Measurements from ENCODE around the gene TRIM52. TPM values are rescaled to one million over a fixed set of nuclear protein-coding genes. Genes with fewer than 3 reads are reported as not detected.

Gene TRIM52
- polyA plus RNA-seq, 1 donor from 2014 or later: 42.0 TPM

DNA sequence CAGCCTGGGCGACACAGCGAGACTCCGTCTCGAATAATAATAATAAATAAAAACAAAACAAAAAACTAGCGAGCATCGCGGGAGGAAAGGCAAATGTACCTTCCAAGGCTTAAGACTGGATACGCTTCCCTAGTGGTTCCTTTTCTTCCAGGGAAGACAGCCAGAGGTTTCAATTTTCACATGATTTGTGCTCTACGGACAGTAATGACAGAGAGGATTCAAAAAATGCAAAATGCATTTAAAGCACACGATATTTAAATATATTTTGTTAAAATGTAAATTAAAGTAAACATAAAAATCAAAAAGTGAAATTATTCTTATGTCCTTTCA, 42.2 kb downstream of the TRIM52 start:
- Histone ChIP-seq H3K27me3 (ENCODE audit: insufficient read depth, low read depth, low read length) (peaks cover 11% of the 10 kb centered on the region), H3K36me3 (ENCODE audit: insufficient read depth, low read length) (no peaks in the 10 kb centered on the region), H3F3A (ENCODE audit: insufficient read depth, low read length, poor library complexity, severe bottlenecking) (peaks cover 2% of the 10 kb centered on the region), H3K9me3 (ENCODE audit: low read length) (no peaks in the 10 kb centered on the region), H3K79me2 (replicated peaks; ENCODE audit: insufficient read depth, low read length) (no peaks in the 10 kb centered on the region), H3K4me3 (ENCODE audit: low read length) (peak overlapping the region; percentile 73), H3K4me2 (ENCODE audit: low read length) (no peak overlapping the region), H2AFZ (ENCODE audit: low read depth, low read length) (no peak overlapping the region), H4K20me1 (ENCODE audit: insufficient read depth) (no peaks in the 10 kb centered on the region), H3K27ac (ENCODE audit: low read length) (no peak overlapping the region), H3K9ac (ENCODE audit: low read length) (peak overlapping the region; percentile 10), H3K9me2 (ENCODE audit: insufficient read depth, low read length) (no peaks in the 10 kb centered on the region)
- TF ChIP-seq EP300 (conservative IDR thresholded peaks at IDR 0.05; ENCODE audit: poor library complexity, severe bottlenecking): no peak
- TF ChIP-seq SMC3 (conservative IDR thresholded peaks at IDR 0.05; ENCODE audit: poor library complexity): no peak
- TF ChIP-seq, protein P1, sequence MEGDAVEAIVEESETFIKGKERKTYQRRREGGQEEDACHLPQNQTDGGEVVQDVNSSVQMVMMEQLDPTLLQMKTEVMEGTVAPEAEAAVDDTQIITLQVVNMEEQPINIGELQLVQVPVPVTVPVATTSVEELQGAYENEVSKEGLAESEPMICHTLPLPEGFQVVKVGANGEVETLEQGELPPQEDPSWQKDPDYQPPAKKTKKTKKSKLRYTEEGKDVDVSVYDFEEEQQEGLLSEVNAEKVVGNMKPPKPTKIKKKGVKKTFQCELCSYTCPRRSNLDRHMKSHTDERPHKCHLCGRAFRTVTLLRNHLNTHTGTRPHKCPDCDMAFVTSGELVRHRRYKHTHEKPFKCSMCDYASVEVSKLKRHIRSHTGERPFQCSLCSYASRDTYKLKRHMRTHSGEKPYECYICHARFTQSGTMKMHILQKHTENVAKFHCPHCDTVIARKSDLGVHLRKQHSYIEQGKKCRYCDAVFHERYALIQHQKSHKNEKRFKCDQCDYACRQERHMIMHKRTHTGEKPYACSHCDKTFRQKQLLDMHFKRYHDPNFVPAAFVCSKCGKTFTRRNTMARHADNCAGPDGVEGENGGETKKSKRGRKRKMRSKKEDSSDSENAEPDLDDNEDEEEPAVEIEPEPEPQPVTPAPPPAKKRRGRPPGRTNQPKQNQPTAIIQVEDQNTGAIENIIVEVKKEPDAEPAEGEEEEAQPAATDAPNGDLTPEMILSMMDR (IDR thresholded peaks at IDR 0.05; ENCODE audit: poor library complexity, severe bottlenecking): no peak
- no peak for TF ChIP-seq RAD21 (conservative IDR thresholded peaks at IDR 0.05)
- TF ChIP-seq POLR2AphosphoS5 (IDR thresholded peaks at IDR 0.05): no peak
- no peak for TF ChIP-seq TAF1 (IDR thresholded peaks at IDR 0.05; ENCODE audit: low read depth)
- no peak for TF ChIP-seq EZH2 (IDR thresholded peaks at IDR 0.05; ENCODE audit: borderline replicate concordance, insufficient read depth, low read length, poor library complexity, severe bottlenecking)
- TF ChIP-seq, protein P2, sequence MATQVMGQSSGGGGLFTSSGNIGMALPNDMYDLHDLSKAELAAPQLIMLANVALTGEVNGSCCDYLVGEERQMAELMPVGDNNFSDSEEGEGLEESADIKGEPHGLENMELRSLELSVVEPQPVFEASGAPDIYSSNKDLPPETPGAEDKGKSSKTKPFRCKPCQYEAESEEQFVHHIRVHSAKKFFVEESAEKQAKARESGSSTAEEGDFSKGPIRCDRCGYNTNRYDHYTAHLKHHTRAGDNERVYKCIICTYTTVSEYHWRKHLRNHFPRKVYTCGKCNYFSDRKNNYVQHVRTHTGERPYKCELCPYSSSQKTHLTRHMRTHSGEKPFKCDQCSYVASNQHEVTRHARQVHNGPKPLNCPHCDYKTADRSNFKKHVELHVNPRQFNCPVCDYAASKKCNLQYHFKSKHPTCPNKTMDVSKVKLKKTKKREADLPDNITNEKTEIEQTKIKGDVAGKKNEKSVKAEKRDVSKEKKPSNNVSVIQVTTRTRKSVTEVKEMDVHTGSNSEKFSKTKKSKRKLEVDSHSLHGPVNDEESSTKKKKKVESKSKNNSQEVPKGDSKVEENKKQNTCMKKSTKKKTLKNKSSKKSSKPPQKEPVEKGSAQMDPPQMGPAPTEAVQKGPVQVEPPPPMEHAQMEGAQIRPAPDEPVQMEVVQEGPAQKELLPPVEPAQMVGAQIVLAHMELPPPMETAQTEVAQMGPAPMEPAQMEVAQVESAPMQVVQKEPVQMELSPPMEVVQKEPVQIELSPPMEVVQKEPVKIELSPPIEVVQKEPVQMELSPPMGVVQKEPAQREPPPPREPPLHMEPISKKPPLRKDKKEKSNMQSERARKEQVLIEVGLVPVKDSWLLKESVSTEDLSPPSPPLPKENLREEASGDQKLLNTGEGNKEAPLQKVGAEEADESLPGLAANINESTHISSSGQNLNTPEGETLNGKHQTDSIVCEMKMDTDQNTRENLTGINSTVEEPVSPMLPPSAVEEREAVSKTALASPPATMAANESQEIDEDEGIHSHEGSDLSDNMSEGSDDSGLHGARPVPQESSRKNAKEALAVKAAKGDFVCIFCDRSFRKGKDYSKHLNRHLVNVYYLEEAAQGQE (IDR thresholded peaks at IDR 0.05; ENCODE audit: borderline replicate concordance): no peak
- no peak for TF ChIP-seq MXI1 (conservative IDR thresholded peaks at IDR 0.05; ENCODE audit: poor library complexity, severe bottlenecking)

DNA sequence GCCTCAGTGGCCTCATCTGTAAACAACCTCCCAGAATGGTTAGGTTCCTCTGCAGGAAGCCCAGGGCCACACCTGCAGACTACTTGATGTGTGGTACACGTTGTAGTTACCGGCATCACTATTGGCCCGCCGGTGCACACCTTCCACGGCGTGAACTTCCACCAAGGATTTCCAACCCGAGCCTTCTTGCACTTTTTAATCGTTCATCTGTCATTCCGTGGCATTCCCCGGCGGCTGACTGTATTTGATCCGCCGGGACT, 43.2 kb downstream of the TRIM52 start:
- peak overlapping the region; percentile 15 for H3K9ac ChIP-seq (ENCODE audit: low read length)
- TF ChIP-seq, protein P2 (IDR thresholded peaks at IDR 0.05; ENCODE audit: borderline replicate concordance): no peak
- no peak for TF ChIP-seq POLR2AphosphoS5 (IDR thresholded peaks at IDR 0.05)
- no peak for TF ChIP-seq EP300 (conservative IDR thresholded peaks at IDR 0.05; ENCODE audit: poor library complexity, severe bottlenecking)
- no peak for TF ChIP-seq SMC3 (conservative IDR thresholded peaks at IDR 0.05; ENCODE audit: poor library complexity)
- TF ChIP-seq MXI1 (conservative IDR thresholded peaks at IDR 0.05; ENCODE audit: poor library complexity, severe bottlenecking): no peak
- TF ChIP-seq RAD21 (conservative IDR thresholded peaks at IDR 0.05): no peak
- no peak for TF ChIP-seq TAF1 (IDR thresholded peaks at IDR 0.05; ENCODE audit: low read depth)
- no peak for TF ChIP-seq EZH2 (IDR thresholded peaks at IDR 0.05; ENCODE audit: borderline replicate concordance, insufficient read depth, low read length, poor library complexity, severe bottlenecking)
- TF ChIP-seq, protein P1 (IDR thresholded peaks at IDR 0.05; ENCODE audit: poor library complexity, severe bottlenecking): no peak
- H3K27me3 ChIP-seq (ENCODE audit: insufficient read depth, low read depth, low read length): peaks cover 14% of the 10 kb centered on the region
- H2AFZ ChIP-seq (ENCODE audit: low read depth, low read length): no peak overlapping the region
- peaks cover 2% of the 10 kb centered on the region for H3F3A ChIP-seq (ENCODE audit: insufficient read depth, low read length, poor library complexity, severe bottlenecking)
- H4K20me1 ChIP-seq (ENCODE audit: insufficient read depth): no peaks in the 10 kb centered on the region
- peak overlapping the region; percentile 73 for H3K4me3 ChIP-seq (ENCODE audit: low read length)
- H3K79me2 ChIP-seq (replicated peaks; ENCODE audit: insufficient read depth, low read length): no peaks in the 10 kb centered on the region
- no peaks in the 10 kb centered on the region for H3K9me2 ChIP-seq (ENCODE audit: insufficient read depth, low read length)
- no peaks in the 10 kb centered on the region for H3K9me3 ChIP-seq (ENCODE audit: low read length)
- H3K27ac ChIP-seq (ENCODE audit: low read length): no peak overlapping the region
- peak overlapping the region; percentile 61 for H3K4me2 ChIP-seq (ENCODE audit: low read length)
- no peaks in the 10 kb centered on the region for H3K36me3 ChIP-seq (ENCODE audit: insufficient read depth, low read length)
